GM19240 (cell line): ENCODE measurements around the gene SCIN.
"Not testable (repeated sequence)": the region's sequence is repeated elsewhere in the genome, so short reads cannot be mapped to it uniquely, and the experiment has no call there.

Source experiments
- DNase-seq: peaks from one replicate; pipeline ENCODE4 v3.0.0; 2011; ENCODE audit warnings: low spot score; ENCODE audit not compliant: insufficient read length

Gene SCIN

GRCh38 chr7:12570534-12571461 is at the start of gene SCIN:
SCIN (plus strand) TSS chr7:12570720; CDS start chr7:12570787, 67 bp downstream.
- no peak for DNase-seq

- no peak for DNase-seq
Observed at GRCh38 chr7:12524794-12525386, 45.6 kb upstream of the SCIN start.

GRCh38 chr7:12526693-12527092 is 43.8 kb upstream of the SCIN start:
- not testable (repeated sequence) for DNase-seq

GRCh38 chr7:12527670-12528069 is 42.9 kb upstream of the SCIN start:
- DNase-seq: not testable (repeated sequence)

GRCh38 chr7:12529971-12530710 is 40.4 kb upstream of the SCIN start:
- DNase-seq: no peak

GRCh38 chr7:12531784-12532183 is 38.7 kb upstream of the SCIN start:
- no peak for DNase-seq

- DNase-seq: no peak
Observed at GRCh38 chr7:12534046-12534445, 36.5 kb upstream of the SCIN start.

GRCh38 chr7:12539681-12540080 is 30.8 kb upstream of the SCIN start:
- no peak for DNase-seq

- DNase-seq: no peak
Observed at GRCh38 chr7:12540850-12541249, 29.7 kb upstream of the SCIN start.

- DNase-seq: no peak
Observed at GRCh38 chr7:12543586-12543985, 26.9 kb upstream of the SCIN start.

- DNase-seq: no peak
Observed at GRCh38 chr7:12549106-12549505, 21.4 kb upstream of the SCIN start.

- no peak for DNase-seq
Observed at GRCh38 chr7:12550956-12551355, 19.6 kb upstream of the SCIN start.

- DNase-seq: no peak
Observed at GRCh38 chr7:12552876-12553275, 17.6 kb upstream of the SCIN start.

GRCh38 chr7:12553416-12553815 is 17.1 kb upstream of the SCIN start:
- no peak for DNase-seq

GRCh38 chr7:12554351-12554750 is 16.2 kb upstream of the SCIN start:
- DNase-seq: no peak

- no peak for DNase-seq
Observed at GRCh38 chr7:12554872-12555271, 15.6 kb upstream of the SCIN start.

- not testable (repeated sequence) for DNase-seq
Observed at GRCh38 chr7:12555695-12556094, 14.8 kb upstream of the SCIN start.

GRCh38 chr7:12556139-12556792 is 14.3 kb upstream of the SCIN start:
- not testable (repeated sequence) for DNase-seq

GRCh38 chr7:12557282-12557681 is 13.2 kb upstream of the SCIN start:
- DNase-seq: no peak

GRCh38 chr7:12564996-12565764 is 5.3 kb upstream of the SCIN start:
- DNase-seq: no peak

GRCh38 chr7:12565873-12566272 is 4.6 kb upstream of the SCIN start:
- DNase-seq: no peak
